Osteocyte (in vitro differentiated cells): ENCODE measurements around the gene BTF3L4. TPM values are rescaled to one million over a fixed set of nuclear protein-coding genes. Genes with fewer than 3 reads are reported as not detected.
"Not testable (repeated sequence)": the region's sequence is repeated elsewhere in the genome, so short reads cannot be mapped to it uniquely, and the experiment has no call there.

Experiments
- DNase-seq: peaks from one replicate; pipeline ENCODE4 v3.0.0; 2021; ENCODE audit warnings: mixed read lengths; ENCODE audit not compliant: unreplicated experiment; ENCODE audit errors: extremely low spot score
- H3K27ac Mint-ChIP-seq: one replicate; pipeline ENCODE4 v1.8.0; 2021; ENCODE audit warnings: mild to moderate bottlenecking, mixed read lengths; ENCODE audit not compliant: unreplicated experiment
- H3K27me3 Mint-ChIP-seq: one replicate; pipeline ENCODE4 v1.8.0; 2021; ENCODE audit warnings: mixed read lengths; ENCODE audit not compliant: unreplicated experiment
- H3K36me3 Mint-ChIP-seq: one replicate; pipeline ENCODE4 v1.8.0; 2021; ENCODE audit warnings: mixed read lengths; ENCODE audit not compliant: unreplicated experiment
- H3K4me1 Mint-ChIP-seq: one replicate; pipeline ENCODE4 v1.8.0; 2021; ENCODE audit warnings: mixed read lengths; ENCODE audit not compliant: unreplicated experiment
- H3K4me3 Mint-ChIP-seq: one replicate; pipeline ENCODE4 v1.8.0; 2021; ENCODE audit warnings: mild to moderate bottlenecking, moderate library complexity, mixed read lengths; ENCODE audit not compliant: unreplicated experiment
- H3K9me3 Mint-ChIP-seq: one replicate; pipeline ENCODE4 v1.8.0; 2021; ENCODE audit warnings: mixed read lengths; ENCODE audit not compliant: unreplicated experiment
- total RNA-seq: library from RNA; stranded (reverse); gene quantifications from 2 replicates; pipeline ENCODE4 v1.2.1, GENCODE V29; 2021
- TF ChIP-seq, protein P1 (sequence below): fragments of 200-600 bp; sonication (generic); IDR thresholded peaks from 2 replicates; pipeline ENCODE4 v1.5.0; 2021; ENCODE audit warnings: antibody characterized with exemption, mild to moderate bottlenecking, moderate library complexity

The BTF3L4 gene
- total RNA-seq, 1 donor from 2014 or later, result 61.0 TPM

DNA sequence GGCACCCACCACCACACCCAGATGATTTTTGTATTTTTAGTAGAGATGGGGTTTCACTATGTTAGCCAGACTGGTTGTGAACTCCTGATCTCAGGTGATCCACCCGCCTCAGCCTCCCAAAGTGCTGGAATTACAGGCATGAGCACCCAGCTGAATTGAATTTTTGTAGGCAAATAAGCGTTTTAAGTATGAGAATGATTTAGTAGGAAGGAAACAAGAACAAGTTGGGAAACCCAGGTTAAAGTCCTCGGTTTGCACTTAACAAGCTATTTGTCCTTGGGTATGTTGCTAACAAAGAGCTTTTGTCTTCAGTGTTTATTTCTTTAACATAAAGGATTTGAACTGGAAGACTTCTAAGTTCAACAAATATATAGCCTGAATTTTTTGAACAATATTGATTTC is 23.9 kb downstream of the BTF3L4 start:
- Mint-ChIP-seq H3K27ac (no peak overlapping the region), H3K4me1 (no peaks in the 10 kb centered on the region), H3K36me3 (peaks cover 19% of the 10 kb centered on the region), H3K27me3 (no peaks in the 10 kb centered on the region), H3K9me3 (no peaks in the 10 kb centered on the region), H3K4me3 (no peak overlapping the region)
- TF ChIP-seq, protein P1, sequence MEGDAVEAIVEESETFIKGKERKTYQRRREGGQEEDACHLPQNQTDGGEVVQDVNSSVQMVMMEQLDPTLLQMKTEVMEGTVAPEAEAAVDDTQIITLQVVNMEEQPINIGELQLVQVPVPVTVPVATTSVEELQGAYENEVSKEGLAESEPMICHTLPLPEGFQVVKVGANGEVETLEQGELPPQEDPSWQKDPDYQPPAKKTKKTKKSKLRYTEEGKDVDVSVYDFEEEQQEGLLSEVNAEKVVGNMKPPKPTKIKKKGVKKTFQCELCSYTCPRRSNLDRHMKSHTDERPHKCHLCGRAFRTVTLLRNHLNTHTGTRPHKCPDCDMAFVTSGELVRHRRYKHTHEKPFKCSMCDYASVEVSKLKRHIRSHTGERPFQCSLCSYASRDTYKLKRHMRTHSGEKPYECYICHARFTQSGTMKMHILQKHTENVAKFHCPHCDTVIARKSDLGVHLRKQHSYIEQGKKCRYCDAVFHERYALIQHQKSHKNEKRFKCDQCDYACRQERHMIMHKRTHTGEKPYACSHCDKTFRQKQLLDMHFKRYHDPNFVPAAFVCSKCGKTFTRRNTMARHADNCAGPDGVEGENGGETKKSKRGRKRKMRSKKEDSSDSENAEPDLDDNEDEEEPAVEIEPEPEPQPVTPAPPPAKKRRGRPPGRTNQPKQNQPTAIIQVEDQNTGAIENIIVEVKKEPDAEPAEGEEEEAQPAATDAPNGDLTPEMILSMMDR, result no peak
- no peak for DNase-seq

- not testable (repeated sequence) for H3K4me3 Mint-ChIP-seq, H3K9me3 Mint-ChIP-seq, H3K4me1 Mint-ChIP-seq, H3K27me3 Mint-ChIP-seq, H3K27ac Mint-ChIP-seq, DNase-seq
- peaks cover 36% of the 10 kb centered on the region for H3K36me3 Mint-ChIP-seq
These were observed 31.8 kb downstream of the BTF3L4 start for GRCh38 chr1:52087892-52088291.

- H3K27ac Mint-ChIP-seq, H3K9me3 Mint-ChIP-seq, H3K4me3 Mint-ChIP-seq, H3K27me3 Mint-ChIP-seq, H3K4me1 Mint-ChIP-seq, DNase-seq: not testable (repeated sequence)
- peaks cover 19% of the 10 kb centered on the region for H3K36me3 Mint-ChIP-seq
These were observed 38.2 kb downstream of the BTF3L4 start for GRCh38 chr1:52094300-52094699.

DNA sequence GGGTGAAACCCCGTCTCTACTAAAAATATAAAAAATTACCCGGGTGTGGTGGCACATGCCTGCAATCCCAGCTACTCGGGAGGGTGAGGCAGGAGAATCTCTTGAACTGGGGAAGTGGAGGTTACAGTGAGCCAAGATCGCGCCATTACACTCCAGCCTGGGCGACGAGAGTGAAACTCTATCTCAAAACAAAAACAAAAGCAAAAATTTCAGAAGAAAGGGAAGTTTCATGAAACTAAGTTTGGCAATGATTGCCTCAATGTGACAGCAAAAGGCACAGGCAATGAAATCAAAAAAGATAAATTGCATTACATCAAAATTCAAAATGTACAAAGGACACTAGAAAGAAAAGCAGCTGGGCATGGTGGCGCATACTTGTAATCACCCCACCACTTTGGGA is 40.1 kb downstream of the BTF3L4 start:
- no peak overlapping the region for H3K27ac Mint-ChIP-seq
- H3K4me1 Mint-ChIP-seq, result no peaks in the 10 kb centered on the region
- no peaks in the 10 kb centered on the region for H3K9me3 Mint-ChIP-seq
- H3K36me3 Mint-ChIP-seq, result peaks cover 6% of the 10 kb centered on the region
- TF ChIP-seq, protein P1, result no peak
- no peak for DNase-seq
- peaks cover 4% of the 10 kb centered on the region for H3K27me3 Mint-ChIP-seq
- no peak overlapping the region for H3K4me3 Mint-ChIP-seq

- Mint-ChIP-seq H3K36me3 (no peaks in the 10 kb centered on the region), H3K4me3 (no peak overlapping the region), H3K4me1 (no peaks in the 10 kb centered on the region), H3K27ac (no peak overlapping the region), H3K9me3 (no peaks in the 10 kb centered on the region), H3K27me3 (peaks cover 4% of the 10 kb centered on the region)
- DNase-seq, result no peak
- TF ChIP-seq, protein P1, result no peak
These were observed 42.2 kb downstream of the BTF3L4 start for GRCh38 chr1:52098139-52098871.

DNA sequence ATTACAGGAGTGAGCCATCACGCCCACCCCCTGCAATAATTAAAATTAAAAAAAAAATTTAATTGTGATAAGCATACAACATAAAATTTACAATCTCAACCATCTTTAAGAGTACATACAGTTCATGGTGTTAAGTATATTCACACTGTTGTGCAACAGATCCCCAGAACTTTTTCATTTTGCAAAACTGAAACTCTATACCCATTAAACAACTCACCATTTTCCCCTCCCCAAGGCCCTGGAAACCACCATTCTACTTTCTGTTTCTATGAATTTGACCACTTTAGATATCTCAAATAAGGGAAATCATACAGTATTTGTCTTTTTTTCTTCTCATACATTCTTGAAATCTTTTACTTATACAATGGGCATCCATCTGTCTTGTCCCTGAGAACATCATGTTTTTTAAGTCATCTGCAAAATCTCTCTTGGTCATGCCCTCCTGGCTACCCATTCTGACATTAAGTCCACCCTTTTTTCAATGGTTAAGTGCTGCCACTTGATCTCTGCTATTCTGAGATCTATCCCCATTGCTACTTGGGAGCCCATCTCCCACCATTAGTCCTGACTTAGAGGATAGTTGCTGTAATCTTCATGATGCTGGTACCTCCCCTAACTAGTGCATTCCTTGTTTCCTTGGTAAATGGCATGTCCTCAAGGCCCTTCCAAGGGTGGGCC is 46.4 kb downstream of the BTF3L4 start:
- no peaks in the 10 kb centered on the region for H3K9me3 Mint-ChIP-seq
- H3K27me3 Mint-ChIP-seq, result peaks cover 3% of the 10 kb centered on the region
- no peak for DNase-seq

More for the DNA sequence above, 46.4 kb downstream of the BTF3L4 start:
- H3K4me1 Mint-ChIP-seq, result no peaks in the 10 kb centered on the region
- no peak overlapping the region for H3K27ac Mint-ChIP-seq
- no peak overlapping the region for H3K4me3 Mint-ChIP-seq
- TF ChIP-seq, protein P1, result no peak
- no peaks in the 10 kb centered on the region for H3K36me3 Mint-ChIP-seq
